HTERT RPE-1 (cell line): ENCODE results near the gene S100A16.
"Not testable (repeated sequence)": the region's sequence is repeated elsewhere in the genome, so short reads cannot be mapped to it uniquely, and the experiment has no call there.

Source experiments
- in situ Hi-C: fragments of 300-500 bp; cut with MboI; formaldehyde crosslinking; loops from 4 replicates; pipeline ENCODE4 v1.14.3; 2020; ENCODE audit warnings: low sequenced_read_pairs

The S100A16 gene

GRCh38 chr1:153565529-153566374, 47.2 kb downstream of the S100A16 start, which contains the start of gene S100A2:
S100A2 (minus strand) TSS chr1:153565844; CDS start chr1:153563877, 1,967 bp downstream.
- in situ Hi-C loops: no loop called here

DNA sequence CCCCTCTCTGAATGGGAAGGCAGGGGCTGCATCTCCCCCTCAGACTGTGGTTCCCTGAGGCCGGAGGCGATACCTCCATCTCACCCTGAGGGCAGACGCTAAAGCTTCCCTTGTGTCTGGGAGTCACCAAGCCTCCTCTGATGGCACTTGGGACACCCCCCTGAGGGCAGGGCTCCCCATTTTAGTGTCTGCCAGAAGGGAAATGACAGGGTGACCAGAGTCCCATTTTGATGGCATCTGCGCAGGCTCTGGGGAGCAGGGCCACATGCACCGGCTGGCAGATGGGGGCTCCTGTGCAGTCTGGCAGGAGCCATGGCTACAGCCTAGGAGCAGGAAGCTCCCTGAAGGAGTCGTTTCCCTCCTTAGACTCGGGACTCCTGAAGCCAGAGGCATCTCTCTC, 48.9 kb downstream of the S100A16 start:
- in situ Hi-C loops: no loop called here

- in situ Hi-C loops: no loop called here
These were observed 49.4 kb downstream of the S100A16 start for GRCh38 chr1:153563483-153563901.

- in situ Hi-C loops: not testable (repeated sequence)
These were observed 50.9 kb downstream of the S100A16 start for GRCh38 chr1:153562021-153562420.

- in situ Hi-C loops: no loop called here
These were observed 51.4 kb downstream of the S100A16 start for GRCh38 chr1:153561466-153561985.

DNA sequence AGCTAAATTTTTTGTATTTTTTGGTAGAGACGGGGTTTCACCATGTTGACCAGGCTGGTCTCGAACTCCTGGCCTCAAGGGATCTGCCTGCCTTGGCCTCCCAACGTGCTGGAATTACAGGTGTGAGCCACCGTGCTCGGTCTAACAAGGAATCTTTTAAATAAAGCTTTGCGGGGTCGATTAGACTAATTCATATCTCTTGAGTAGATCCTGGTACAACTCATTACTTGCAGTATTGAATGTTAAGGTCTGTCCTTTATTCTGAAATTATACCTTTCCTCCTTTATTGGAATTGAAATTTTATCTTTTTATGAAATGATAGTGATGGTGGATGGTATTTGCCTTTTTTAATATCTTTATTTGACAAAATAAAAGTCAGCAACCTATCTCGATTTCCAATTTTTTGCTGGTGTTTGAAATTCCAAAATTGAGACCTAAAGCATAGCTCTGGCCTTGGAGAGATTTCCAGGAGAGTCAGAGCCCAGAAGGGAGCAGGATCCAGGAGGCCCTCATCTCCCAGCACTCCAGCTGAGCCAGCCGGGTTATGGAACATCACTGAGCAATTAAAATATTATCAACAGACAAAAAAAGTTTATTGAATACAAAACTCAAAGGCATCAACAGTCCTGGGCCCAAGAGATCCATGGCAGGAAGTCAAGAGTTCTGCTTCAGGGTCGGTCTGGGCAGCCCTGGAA, 52.0 kb downstream of the S100A16 start:
- in situ Hi-C loops: no loop called here

GRCh38 chr1:153560241-153560640, 52.7 kb downstream of the S100A16 start:
- in situ Hi-C loops: no loop called here

GRCh38 chr1:153557877-153558276, 55.1 kb downstream of the S100A16 start:
- in situ Hi-C loops: no loop called here
